ENCODE data around the gene GALNT18.

DNA sequence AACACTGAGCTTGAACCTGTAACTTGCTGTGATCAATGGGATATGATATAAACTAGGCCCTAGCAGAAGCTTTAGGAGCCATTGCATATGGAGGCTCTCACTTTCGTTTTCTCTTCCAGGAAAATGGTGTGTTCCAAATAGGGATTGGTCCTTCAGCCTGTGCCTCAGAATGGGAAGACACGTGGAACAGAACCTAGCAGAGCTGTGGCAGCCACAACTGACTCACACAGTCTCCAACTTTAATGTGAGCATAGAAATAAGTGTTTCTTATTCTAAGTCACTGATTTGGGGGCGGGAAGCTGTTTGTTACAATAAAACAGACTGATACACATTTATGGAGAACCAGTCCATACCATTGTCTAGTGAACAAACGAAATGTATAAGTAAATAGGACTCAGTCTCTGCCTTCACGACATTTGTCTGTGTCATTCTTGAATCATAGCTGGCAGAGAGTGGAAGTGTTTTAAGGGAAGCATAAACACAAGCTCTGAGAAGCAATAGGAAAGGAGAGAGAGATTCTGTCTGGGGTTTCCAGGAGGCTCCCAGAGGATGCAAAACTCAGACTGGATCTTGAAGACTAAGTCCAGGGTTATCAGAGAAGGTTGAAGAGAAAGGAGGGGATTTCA, 97.3 kb downstream of the GALNT18 start:
- TF ChIP-seq, protein P1, sequence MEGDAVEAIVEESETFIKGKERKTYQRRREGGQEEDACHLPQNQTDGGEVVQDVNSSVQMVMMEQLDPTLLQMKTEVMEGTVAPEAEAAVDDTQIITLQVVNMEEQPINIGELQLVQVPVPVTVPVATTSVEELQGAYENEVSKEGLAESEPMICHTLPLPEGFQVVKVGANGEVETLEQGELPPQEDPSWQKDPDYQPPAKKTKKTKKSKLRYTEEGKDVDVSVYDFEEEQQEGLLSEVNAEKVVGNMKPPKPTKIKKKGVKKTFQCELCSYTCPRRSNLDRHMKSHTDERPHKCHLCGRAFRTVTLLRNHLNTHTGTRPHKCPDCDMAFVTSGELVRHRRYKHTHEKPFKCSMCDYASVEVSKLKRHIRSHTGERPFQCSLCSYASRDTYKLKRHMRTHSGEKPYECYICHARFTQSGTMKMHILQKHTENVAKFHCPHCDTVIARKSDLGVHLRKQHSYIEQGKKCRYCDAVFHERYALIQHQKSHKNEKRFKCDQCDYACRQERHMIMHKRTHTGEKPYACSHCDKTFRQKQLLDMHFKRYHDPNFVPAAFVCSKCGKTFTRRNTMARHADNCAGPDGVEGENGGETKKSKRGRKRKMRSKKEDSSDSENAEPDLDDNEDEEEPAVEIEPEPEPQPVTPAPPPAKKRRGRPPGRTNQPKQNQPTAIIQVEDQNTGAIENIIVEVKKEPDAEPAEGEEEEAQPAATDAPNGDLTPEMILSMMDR (IDR thresholded peaks at IDR 0.05) = no peak
- TF ChIP-seq POLR2A (IDR thresholded peaks at IDR 0.05) (no peak), POLR2AphosphoS5 (IDR thresholded peaks at IDR 0.05) (no peak)

Measured in prostate gland (tissue), 2 donors.